Hematopoietic multipotent progenitor cell treated with erythropoietin and hydrocortisone succinate and interleukin-3 and kit ligand, for 15 days (in vitro differentiated cells): ENCODE data around the gene YPEL1.
"Not testable (repeated sequence)": the region's sequence is repeated elsewhere in the genome, so short reads cannot be mapped to it uniquely, and the experiment has no call there.

Source experiments
- DNase-seq: peaks from one replicate; pipeline ENCODE4 v3.0.0-alpha.2; 2015; ENCODE audit warnings: low spot score

YPEL1 gene

DNA sequence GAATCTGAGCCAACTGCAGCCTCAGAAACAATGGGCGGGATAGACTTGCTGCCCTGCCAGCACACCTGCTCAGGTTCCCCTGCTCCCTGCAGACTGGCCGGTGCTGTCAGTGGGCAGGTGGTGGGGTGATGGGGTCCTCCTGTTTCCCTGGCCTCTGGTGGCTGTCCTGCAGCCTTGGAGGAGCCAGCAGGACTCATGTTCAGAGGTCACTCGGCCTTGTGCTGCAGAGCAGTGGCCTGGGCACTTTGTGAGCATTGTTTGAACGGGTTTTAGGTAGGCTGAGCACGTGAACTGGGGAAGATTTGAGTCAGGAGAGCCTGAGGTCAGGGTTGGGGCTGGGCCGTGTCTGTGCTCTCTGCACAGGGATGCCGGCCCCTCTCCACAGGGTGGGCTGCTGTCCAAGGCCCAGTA lies 52.2 kb downstream of the YPEL1 start:
- DNase-seq: no peak

DNA sequence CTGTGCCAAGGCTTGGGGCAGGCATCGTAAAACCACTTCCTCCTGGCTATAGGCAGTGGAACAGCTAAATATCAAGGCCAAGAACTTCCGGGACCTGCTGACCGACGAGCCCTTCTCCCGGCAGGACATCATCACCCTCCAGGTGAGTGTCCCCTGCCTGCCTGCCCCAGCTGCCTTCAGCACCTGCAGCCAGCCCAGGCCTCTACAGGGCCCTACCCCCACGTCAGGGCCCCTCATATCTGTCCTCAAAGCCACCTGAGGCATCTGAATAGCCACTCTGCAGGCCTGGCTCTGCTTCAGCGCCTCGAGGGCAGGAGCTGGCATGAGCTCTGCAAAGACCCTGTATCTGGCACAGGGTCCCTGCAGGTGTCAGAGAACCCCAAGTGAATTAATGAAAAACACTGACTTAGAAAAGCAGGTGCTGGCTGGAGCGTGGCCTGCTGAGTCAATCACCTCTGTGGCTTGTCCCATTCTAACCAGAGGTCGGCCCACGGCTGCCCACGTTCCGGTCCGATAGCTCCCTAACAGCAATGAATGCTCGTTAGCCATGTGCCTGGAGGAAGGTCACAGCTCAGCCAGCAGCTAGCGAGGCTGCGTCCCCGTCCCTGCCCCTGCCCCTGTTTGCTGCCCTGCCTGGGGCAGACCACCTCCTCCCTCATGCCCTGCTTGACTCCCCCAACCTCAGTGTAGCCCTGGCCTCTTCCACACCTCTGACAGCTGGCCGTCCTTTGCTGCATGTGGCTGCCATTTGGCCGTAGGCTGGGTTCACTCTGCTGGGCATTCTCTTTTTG lies 53.0 kb downstream of the YPEL1 start:
- no peak for DNase-seq

DNA sequence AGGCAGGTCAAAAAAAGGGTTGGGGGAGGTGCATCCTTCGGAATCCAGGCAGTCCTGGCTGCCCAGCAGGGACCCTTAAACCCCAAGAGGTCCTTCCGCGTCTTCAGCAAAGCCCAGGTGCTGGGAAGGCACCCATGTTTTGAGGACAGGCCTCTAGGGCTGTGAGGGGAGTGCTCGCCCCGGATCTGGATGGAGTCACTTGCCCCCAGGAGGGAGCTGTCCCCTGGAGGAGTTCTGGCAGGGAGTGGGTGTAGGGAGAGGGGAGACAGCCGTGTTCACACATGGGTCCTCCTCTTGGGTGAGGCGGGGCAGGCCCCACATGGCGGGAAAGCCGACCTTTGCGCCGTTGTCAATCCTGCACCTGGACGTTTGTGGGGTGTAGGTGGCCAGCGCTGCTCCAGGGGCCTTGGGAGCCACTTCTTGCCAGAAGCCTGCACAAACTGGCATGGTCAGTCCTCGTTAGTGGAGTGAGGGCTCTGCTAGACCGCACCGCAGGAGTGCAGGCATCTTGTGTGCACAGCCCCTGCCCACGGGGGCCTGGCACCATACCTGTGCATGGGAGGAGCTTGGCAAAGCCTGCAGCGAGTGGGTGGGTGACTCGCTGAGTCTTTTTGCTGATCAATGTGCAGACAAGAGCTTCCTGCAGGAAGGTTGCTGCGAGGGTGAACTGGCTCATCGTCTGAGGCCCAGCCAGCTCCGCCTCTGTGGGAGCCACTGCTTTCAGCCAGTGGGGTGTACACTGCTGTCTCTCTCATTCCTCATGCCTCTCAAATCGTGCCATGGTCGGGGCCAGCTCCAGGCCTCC lies 53.8 kb downstream of the YPEL1 start:
- no peak for DNase-seq

DNA sequence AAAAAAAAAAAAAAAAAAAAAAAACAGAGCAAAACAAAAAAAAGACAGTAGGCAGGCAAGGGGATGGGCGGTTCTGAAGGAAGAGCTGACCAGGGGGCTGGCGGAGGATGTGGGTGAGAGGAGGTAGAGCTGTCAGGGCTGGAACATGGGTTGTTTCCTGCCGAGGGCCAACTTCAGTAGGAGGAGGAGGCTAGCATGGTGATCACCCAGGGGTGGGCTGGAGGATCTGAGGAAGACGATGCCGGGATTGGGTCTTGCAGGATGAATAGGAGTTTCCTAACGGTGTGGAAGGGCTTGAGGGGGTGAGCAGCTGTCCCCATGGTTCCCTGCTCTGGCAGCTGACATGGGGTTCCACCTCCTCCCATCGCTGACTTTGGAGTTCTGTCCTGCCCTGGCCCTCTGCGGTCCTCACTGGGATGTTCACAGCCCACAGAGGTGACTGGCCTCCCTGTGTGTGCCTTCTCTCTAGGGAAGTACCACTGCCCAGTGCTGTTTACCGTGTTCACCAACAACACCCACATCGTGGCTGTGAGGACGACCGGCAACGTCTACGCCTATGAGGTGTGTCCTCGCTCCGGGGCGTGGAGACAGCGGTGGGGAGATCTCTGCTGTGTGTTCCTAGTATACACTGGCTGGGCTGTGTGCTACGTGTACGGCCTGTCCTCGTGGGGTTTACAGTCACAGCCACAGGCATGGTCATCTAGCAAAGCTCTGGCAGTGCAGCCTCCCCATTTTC lies 54.6 kb downstream of the YPEL1 start:
- no peak for DNase-seq

DNA sequence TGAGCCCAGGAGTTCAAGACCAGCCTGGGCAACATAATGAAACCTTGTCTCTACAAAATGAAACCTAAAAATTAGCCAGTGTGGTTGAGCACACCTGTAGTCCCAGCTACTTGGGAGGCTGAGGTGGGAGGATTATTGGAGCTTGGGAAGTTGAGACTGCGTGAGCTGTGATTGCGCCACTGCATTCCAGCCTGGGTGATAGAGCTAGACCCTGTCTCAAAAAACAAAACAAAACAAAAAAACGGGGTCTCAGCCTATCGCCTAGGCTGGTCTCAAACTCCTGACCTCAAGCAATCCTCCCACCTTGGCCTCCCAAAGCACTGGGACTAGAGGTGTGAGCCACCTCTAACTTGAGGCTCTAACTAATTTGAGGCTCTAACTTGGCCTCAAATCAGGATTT lies 56.2 kb downstream of the YPEL1 start:
- DNase-seq: no peak

DNA sequence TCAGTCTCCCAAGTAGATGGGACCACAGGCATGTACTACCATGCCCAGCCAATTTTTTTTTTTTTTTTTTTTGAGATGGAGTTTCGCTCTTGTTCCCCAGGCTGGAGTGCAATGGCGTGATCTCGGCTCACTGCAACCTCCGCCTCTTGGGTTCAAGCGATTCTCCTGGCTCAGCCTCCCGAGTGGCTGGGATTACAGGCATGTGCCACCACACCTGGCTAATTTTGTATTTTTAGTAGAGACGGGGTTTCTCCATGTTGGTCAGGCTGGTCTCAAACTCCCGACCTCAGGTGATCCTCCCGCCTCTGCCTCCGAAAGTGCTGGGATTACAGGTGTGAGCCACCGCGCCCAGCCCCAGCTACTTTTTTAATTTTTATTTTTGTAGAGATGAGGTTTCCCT lies 56.8 kb downstream of the YPEL1 start:
- not testable (repeated sequence) for DNase-seq

DNA sequence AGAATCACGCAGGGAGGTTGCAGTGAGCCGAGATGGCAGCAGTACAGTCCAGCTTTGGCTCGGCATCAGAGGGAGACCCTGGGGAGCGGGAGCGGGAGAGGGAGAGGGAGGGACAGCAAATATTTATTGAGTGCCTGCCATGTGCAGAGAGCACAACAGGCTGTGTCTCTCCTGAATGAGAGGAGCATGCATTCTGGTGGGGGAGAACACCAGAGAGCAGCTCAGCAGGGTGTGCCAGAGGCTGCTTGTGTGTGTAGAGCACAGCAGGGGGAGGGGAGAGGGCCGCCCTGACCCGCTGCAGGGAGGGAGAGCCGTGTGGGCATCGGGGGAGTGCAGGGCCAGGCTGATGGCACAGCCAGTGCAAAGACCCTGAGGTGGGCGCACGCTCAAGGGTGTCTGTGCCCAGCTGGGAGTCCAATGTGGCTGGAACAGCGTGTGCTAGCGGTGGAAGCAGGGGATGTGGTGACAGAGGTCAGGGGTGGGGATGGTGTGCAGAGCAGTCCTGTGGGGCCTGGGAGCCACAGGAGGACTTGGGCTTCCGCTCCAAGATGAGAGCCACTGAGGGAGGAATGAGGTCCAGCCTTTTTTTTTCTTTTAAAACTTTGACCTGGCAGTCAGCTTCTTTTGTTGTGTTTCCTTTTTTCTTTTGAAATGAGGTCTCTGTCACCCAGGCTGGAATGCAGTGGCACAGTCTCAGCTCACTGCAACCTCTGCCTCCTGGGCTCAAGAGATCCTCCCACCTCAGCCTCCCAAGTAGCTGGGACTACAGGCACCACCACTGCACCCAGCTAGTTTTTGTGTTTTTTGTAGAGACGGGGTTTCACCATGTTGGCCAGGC lies 57.8 kb downstream of the YPEL1 start:
- DNase-seq: no peak

DNA sequence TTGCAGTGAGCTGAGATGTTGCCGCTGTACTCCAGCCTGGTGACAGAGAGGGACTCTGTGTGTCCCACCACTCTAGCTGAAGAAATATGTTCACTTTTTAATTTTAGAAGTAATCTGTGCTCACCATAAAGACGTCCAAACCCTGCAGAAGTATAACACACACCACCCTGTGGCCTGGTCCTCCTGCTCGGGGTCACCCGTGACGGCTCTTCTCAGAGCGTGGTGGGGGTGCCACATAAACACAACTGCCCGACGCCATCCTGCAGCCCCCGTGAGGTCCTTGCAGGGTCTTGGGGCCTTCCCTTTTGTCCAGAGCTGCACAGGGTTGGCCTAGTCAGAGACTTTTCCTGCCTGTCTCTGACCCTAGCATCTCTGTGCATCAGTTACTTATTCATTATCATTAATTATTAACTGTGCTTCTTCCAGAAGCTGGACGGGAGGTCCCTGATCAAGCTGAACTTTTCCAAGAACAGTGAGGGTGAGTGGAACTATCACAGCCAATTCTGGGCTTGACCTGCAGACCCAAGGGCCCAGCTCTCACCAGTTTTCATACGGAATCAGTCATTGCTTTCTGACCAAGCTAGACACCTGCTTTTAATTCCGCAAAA lies 60.9 kb downstream of the YPEL1 start:
- DNase-seq: no peak

DNA sequence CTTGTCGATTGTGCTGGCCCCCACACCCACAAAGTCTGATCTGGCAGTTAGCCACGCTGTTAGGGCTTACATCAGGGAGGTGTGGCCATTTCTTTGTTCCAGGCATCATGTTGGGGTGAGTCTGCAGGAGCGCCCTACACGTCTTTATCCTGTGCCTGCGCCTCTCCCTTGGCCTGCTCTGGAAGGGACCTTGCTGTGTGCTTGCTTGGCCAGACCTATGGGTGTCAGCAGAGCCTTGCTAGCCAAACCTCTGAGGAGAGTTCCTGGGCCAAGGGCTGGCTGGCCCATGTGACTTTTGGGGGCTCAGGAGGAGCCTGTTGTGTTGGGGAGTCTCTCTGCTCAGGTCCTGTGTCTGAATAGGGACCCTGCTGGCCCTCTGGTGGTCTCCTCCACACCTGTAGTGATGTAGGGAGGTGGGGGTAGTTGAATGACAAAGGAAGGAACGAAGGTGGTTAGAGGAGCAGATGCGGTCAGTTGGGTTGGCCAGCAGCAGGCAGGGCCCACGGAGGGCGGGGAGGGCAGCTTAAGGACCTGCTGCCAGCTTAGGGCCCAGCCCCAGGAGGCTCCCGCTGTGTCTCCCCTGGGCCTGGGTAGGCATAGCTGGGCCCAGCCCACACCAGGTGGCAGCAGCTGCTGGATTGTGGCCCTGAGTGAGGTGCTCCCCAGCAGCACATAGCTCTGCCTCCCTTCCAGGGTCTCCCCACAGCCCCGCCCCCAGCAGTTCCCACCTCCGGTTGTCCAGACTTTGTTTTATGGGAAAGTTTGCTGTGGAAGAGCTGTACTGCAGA lies 61.9 kb downstream of the YPEL1 start:
- no peak for DNase-seq

DNA sequence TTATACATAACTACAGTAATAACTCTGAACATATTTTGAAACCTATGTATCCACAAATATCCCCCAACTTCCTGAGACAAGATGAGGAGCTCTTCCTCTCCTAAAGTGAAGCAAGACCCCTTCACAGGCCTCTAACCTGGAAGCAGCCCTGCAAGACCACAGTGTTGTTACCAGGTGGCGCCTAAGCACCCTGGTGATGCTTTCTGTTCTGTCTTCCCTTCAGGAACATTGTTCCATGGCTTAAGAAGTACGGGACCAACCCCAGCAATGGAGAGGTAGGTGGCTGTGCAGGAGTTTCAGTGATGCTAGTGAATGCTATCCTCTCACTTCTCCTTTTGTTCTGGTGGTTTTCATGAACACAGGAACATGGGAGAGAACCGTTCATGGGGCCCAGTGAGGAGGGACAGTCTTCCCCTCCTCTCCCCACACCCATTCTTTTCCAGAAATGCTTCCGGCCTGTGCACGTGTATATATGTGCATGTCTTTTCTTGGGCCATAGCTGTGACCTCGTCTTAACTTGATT lies 63.4 kb downstream of the YPEL1 start:
- DNase-seq: no peak

DNA sequence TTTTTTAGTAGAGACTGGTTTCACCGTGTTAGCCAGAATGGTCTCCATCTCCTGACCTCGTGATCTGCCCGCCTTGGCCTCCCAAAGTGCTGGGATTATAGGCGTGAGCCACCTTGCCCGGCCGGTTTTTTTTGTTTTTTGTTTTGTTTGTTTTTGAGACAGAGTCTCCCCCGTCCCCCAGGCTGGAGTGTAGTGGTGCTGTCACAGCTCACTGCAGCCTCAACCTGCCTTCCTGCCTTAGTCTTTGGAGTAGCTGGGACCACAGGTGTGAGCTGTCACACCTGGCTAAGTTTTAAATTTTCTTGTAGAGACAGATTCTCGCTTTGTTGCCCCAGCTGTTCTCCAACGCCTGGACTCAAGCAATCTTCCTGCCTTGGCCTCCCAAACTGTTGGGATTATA lies 66.6 kb downstream of the YPEL1 start:
- DNase-seq: no peak

DNA sequence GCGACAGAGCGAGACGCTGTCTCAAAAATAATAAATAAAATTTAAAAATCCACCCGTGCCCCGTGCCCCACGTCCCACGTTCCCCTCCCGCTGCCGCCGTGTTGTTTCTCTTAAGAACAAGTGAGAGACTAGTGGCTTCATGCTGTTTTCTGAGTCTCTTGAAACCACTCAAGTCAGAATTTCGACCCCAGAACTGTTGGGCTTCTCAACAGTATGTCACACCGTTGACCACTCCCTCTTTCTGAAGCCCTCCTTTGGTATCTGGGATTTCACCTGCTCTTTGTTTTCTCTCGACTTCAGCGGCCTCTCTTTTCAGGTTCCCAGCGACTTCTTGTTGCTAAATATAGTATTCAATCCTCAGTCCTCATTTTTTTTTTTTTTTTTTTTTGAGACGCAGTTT lies 68.8 kb downstream of the YPEL1 start:
- no peak for DNase-seq

DNA sequence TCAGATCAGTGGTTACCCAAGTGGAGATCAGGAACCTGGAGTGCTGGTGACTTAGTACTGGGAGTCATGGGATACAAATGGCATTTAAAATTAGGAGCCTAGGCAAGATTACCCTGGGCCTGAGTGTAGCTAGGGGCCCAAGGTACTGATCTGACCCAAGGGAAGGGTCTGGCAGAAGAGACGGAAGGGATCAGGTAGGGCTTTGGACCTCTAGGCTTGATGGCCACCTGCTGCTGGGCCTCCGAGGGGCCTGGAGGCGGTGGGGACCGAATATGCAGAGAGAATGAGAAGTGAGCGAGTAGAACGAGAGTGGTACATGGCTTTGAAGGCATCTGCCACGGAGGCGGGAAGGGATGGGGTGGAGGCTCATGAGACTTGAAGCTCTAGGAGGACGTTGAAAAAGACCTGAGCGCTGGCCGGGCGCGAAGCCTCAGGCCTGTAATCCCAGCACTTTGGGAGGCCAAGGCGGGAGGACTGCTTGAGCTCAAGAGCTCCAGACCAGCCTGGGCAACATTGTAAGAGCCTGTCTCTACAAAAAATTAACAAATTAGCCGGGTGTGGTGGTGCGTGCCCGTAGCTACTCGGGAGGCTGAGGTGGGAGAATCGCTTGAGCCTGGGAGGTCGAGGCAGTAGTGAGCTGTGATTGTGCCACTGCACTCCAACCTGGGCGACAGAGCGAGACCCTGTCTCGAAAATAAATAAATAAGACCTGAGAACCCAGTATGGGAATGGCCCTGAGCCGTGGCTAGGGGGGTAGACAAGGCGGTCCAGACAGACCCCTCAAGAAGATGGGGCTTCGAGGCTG lies 70.3 kb downstream of the YPEL1 start:
- no peak for DNase-seq

DNA sequence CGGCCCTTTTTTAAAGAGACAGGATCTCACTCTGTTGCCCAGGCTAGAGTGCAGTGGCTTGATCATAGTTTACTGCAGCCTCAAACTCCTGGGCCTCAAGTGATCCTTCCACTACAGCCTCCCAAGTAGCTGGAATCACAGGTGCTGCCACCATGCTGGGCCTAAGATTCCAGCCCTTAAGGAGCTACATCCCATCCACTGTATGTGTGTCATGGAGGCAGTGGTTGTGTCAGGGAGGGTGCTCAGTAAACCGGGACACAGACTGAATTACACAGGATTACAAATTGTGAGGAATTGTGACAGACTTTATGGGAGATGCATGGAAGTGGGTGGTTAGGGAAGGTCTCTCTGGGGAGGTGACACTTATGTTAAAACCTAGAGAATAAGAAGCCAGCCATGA lies 71.9 kb downstream of the YPEL1 start:
- DNase-seq: no peak

DNA sequence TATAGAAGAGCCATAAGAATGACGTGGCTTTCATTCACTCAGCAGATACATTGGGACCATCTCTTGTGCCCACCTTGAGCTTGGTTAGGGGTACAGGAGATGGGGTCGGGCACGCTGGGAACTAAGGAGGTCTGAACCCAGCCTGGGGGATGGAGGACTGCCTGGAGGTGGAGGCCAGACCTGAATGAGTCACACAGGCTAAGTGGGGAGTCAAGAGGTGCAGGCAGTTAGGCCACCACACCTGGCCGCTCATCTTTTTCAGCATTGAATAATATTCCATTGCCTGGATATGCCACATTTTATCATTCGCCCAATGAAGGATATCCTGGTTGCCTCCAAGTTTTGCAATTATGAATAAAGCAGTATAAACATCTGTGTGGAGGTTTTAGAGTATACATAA lies 73.6 kb downstream of the YPEL1 start:
- no peak for DNase-seq

DNA sequence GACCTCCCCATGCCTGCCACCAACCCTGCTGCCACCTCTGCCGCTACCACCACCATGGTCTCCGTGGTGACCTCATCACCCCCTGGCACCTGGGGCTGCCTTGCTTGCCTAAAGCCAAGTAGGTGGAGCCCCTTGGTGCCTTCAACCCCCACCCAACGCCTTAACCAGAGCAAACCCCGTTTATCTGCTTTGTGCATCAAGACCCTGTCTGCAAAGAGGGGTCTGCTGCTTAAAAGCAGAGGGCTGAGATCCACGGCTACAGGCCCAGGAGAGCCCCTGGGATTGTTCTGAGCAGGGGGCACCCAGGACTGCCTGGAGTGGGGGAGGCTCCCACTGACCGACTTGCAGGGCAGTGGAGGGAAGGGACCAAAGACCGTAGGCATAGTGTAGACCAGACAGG lies 74.7 kb downstream of the YPEL1 start:
- no peak for DNase-seq

DNA sequence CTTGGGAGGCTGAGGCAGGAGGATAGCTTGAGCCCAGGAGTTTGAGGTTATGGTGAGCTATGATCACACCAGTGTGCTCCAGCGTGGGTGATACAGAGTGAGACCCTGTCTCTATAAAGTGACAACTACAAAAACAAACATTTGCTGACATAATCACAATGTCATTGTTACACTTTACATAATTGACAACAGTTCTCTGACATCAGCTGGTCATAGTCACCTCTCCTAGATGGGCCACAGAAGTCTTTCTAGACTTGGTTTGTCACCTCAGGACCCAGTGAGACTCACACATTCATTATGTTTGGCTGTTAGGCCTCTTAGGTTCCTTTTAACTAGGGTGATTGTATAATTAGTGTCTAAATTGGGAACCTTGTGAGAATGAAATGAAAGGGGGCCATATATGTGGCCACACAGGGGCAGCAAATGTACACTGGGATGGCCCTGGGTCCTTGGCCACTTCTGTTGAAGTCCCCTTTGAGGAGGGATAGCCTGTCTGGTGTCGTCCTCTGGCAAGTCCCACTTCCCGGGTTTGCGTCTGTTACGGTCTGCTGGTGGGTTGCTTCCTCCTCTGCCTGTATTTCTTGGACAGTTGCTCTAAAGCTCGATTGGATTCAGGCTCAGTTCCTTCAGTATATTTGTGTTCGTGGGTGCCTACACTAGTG lies 75.6 kb downstream of the YPEL1 start:
- DNase-seq: no peak

DNA sequence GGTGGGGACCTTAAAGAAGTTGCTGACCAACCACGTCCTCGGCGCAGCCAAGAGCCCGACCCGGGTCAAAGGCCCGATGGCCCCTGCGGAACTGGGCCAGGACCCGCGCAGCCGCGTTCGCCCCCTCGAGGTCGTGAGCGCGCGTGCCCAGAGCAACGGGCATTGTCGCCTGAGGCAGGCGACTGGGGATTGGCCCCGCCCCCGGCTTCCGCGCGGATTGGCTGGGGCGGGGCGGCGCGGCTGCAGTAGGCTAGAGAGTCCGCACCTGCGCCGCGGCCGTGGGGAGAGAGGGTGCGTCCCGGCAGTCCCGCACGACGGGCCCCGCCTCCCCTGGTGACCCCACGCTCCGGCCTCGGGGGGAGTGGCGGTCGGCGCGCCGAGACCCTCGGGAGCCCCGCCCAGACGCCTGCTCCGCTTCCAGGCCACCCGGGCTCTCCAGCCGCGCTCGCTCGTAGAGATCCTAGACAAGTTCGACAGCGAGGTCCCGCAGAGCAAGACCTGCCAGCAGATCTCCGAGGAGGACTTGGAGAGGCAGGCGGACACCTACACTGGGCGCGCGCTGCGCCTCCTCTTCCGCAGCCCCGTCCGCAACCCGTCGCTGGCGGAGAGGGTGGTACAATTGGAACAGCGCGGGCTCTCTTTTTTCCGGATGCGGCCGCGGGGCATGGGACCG lies 78.1 kb downstream of the YPEL1 start:
- DNase-seq: peak; percentile 67

DNA sequence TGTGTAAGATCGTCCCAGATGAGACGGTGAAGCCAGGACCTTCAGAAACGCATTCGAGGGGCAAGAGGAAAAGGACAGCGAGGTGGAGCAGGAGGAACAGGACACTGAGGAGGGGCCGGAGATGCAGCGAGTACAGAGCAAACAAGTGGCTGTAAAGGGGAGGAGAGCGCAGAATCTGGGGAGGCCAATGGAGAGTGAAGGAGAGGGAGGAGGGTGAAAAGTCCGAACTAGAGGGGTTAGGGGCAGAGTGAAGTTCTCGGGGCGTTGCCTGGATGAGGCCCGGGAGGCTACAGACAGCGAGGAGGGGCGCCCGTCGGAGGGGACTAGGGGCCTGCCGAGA lies 78.6 kb downstream of the YPEL1 start:
- no peak for DNase-seq
